NCI-H1105 (cell line): ENCODE data around the gene NLRP5.
"Not testable (repeated sequence)": the region's sequence is repeated elsewhere in the genome, so short reads cannot be mapped to it uniquely, and the experiment has no call there.

ENCODE experiments used
- DNase-seq: peaks from one replicate; lab custom pipeline; 2025; lab: John Stamatoyannopoulos, UW

The NLRP5 gene

DNA sequence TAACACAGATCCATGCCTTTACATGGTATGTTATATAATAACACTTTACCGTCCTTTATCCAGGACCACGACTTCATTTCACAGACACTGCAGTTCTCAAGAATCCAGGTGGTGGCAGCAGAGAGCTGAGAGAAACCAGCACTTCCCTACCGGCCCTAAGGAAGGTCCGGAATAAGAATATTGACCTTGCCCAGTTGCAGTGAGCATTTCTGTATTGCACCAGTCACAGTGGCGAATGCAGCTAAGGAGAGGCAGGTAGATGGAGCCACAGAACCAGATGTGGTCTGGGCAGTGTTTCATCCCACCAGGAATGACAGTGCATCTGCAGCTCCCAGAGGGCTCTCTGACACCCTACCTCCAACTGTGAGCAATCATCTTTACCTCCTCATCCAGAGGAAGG lies 89.9 kb downstream of the NLRP5 start:
- peak; percentile 33 for DNase-seq

DNA sequence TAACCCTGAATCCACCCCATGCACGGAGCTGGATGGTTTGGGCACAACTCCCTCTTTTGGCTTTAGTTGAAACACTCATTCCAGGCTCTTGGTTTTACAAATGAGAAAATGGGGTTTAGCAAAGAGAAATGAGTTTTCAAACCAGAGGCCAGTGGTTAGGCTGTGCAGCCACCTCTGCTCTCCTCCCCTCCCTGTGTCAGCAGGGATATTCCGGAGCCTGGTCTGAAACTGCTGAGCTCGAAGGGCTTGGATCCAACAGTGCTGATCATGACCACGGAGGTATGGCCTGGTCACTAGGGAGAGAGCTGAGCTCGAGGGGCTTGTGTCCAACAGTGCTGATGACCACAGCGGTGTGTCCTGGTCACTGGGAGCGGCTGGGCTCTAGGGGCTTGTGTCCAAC lies 93.0 kb downstream of the NLRP5 start:
- no peak for DNase-seq

DNA sequence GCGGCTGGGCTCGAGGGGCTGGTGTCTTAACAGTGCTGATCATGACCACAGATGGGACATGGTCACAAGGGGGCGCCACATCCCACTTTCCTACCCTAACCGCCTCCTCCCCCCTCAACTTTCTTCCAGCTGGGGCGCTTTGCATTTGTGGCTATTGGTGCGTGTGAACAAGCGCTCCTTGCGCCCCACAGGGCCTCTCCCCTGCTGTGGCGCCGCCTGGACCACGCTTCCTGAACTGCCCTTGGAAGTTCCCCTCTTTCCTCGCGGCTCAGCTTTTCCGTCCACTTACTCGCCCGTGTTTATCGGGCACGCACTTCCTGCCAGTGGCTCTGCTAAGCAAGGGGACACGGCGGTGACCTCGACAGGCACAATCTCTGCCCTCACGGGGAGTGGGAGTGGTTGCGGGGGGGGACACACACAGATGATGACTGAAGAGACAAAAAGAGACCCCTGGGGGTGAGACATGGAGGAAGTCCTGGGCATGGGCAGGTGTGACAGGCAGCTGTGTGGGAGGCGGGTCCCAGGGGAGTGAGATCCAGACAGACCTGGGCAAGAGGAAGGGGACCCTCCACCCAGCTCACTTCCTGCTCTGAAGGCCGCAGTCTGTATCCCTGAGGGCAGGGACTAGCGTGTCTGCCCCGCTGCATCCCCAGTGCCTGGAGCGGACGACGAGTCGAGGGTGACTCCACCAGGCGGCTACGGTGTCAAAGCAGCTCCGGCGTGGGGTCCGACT lies 94.3 kb downstream of the NLRP5 start:
- DNase-seq, result peak; percentile 65

DNA sequence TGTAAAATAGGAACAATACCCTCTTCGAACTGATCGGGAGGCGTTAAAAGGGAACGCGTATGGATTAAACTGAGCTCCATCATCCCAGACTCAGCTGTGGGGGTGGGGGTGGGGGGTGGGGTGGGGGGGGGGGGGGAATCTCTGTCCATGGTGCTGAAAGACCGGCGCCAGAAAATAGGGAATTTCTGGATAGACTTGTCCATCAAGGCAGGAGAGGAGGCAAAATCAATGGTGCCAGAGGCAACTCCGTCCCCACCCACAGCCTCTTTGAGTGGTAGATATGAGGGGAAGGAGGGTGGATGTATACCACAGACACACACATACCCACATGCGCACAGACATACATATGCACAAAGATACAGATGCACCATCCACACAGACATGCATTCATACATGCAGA lies 97.1 kb downstream of the NLRP5 start:
- DNase-seq, result no peak

DNA sequence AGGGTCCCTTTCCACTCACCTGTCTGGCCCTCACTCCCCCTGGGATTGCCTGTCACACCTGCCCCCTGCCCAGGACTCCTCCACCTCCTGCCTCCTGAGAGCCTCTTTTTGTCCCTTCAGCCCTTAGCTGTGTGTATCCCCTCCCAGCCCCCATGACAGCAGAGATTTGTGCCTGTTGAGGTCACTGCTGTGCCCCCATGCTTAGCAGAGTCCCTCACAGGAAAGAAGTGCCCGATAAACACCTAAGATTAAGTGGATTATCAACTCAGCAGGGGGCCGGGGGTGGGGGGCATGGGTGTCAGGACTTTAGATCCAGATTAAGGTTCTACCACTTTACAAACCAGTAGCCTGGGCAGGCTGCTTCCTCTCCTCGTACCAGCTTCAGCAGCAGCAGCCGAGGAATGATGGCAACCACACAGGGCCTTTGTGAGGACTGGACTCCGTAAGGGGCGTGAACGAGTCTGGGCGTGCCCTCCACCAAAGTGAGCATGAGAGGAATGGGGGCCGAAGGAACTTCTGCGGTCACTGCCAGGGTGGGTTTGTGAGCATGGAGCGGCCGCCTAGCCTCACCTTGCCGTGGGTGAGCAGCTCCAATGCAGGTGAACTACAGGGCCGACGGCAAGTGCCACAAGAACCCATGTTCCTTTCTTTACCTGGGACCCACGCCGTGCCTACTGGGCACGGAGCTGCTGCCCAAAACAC lies 98.4 kb downstream of the NLRP5 start:
- no peak for DNase-seq

DNA sequence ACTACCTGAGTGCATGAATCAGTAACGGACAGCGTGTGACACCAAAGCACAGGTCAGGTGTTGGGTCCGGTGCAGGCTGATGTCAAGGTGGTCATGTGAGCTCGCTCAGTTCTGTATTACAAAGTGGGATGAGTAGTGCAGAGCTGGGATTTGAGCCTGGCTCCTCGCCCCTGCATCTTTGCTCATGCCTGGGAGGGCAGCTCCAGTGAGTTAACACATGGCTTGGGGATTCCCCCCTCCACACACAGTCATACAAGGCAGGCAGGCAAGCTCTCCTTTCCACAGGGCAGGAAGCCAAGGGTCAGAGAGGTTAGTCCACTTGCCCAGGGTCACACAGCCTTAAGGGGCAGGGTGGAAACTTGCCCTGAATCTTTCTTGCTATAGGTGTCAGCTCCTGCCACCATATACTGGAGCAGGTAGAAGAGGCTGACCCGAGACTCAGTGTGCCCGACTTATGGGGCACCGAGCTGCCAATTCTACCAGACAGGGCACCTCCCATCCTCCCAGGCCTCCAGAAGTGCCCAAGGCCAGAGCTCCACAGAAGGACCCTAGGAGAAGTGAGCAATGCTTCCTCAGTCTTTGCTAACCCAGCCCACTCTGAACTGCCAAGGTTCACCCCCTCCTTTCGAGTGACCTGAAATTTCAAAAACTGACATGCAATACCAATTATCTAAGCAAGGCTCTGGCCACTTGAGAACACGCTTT lies 99.1 kb downstream of the NLRP5 start:
- DNase-seq, result no peak

DNA sequence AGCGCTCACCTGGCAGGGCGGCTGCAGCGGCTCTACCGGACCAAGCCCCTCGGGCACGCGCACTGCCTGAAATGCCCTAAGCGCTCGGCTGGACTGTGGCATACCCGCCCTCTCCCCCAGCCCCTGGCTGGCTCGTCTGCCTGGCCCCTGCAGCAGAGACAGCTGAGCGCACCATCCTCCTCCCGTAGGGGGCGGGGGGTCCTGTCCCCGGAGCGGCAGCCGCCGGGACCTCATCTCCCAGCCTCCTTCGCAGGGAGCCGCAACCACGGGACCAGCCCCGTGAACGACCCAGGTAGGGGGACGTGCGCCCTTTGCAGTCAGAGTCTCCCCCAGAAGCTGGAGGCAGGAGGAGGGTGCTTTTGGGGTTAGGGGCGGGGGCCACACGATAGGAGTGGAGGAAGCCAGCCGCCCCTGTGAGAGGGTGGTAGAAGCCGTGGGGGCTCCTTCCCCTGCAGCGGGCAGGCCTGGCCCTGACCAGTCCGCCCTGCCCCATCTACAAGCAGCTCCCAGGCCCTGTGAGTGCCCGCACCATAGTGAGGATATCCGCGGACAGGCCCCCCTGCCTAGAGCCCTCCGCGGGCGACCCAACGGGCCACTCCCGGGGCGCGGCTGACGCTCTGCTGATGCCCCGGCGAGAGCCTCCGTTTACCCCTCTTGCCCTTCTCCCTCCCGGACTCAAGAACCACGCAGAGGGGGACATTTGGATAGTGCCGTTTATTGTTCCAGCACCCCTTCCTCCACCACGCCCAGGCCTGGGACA lies 100.3 kb downstream of the NLRP5 start:
- DNase-seq, result no peak

DNA sequence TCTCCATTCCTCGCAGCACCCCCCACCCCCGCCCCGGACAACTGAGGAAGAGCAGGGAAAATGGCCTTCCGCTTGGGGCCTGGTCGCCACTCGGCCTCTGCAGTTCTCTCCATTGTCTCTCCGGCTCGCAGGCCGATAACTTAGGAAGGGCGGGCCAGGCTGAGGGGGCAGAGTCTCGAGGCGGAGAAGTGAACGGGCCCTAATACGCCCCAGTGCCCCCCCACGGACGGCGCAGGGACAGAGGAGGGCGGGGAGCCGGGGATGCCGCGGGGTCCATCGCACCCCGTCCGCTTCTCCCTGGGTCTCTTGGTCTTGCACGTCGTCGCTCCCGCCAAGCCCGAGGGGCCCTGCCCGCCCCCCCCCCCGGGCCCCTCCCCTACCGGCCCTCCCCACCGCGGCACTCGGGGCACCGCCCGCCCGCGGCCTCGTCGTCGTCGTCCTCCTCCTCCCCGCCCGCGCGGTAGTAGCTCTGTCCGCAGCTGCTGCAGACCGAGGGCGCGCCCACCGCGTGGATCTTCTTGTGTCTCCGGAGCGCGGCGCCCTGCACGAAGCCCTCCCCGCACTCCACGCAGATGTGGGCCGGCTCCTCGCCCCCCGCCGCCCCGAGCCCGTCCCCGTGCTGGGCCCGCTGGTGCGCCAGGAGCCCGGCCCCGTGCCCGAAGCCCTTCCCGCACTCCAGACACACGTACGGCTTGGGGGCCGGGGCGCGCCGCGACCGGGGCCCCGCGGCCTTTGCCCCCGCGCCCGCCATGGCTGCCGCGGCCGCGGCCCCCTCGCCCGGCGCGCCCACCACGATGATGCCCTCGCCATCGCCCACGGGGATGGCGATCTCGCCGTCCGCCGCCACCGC lies 101.3 kb downstream of the NLRP5 start:
- DNase-seq, result no peak

DNA sequence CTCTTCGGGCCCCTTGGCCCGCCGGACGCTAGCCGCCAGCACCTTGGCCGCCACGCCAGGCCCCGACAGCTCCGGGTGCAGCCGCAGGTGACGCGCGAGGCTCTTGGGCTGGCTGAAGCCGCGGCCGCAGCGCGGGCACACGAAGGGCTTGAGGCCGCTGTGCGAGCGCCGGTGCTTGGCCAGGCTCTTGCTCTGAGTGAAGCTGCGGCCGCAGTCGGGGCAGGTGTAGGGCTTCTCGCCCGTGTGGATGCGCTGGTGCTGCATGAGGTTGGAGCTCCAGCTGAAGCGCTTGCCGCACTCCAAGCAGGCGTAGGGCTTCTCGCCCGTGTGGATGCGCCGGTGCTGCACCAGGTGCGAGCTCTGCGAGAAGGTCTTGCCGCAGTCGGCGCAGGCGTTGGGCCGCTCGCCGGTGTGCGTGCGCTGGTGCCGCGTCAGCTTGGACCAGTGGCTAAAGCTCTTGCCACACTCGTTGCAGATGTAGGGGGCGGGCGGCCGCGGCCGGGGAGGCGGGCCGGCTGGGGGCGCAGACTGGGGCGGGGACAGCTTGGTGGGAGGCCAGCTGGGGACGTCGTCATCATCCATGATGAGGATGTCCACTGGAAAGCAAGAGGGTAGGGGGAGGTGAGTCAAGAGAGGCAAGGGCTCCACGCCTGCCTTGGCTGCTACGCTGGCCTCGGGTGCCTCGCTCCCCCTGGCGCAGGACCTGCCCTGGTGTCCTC lies 102.1 kb downstream of the NLRP5 start:
- DNase-seq, result no peak

DNA sequence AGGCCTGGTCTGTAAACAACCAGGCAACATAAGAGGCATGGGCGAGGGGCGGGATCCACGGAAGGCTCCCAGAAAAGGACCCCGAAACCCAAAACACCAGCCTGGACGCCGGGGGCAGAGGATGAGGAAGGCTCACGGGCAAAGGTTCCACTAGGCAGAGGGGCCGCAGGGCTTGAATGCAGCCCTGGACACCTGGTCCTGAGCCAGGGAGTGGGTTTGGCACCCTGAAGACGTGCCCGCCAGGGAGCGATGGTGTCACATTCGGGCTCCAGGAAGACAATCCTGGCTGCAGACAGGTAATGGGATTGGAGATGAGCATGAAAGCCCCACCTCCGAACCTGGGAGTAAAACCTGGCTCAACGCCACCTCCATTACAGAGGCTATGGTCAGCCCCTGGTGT lies 102.8 kb downstream of the NLRP5 start:
- DNase-seq, result no peak

DNA sequence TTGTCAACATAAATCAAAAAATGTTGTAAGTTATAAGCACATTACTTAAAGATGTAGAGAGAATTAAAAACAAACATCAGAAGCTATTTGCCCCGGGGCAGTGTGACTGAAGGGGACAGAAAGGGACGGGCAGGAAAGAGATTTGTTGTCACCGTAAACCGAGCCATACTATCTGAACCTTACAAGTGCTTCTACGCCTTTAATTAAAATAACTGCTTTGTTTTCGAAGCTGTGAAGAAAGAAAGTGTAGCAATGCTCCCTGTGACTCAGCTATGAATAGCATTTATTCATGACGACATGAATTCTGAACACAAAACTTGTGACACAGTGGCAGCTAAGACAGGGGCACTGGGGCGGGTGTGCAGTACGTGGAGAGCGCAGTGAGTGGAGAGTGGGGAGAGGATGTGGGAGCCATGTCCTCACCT lies 104.5 kb downstream of the NLRP5 start:
- DNase-seq, result no peak

DNA sequence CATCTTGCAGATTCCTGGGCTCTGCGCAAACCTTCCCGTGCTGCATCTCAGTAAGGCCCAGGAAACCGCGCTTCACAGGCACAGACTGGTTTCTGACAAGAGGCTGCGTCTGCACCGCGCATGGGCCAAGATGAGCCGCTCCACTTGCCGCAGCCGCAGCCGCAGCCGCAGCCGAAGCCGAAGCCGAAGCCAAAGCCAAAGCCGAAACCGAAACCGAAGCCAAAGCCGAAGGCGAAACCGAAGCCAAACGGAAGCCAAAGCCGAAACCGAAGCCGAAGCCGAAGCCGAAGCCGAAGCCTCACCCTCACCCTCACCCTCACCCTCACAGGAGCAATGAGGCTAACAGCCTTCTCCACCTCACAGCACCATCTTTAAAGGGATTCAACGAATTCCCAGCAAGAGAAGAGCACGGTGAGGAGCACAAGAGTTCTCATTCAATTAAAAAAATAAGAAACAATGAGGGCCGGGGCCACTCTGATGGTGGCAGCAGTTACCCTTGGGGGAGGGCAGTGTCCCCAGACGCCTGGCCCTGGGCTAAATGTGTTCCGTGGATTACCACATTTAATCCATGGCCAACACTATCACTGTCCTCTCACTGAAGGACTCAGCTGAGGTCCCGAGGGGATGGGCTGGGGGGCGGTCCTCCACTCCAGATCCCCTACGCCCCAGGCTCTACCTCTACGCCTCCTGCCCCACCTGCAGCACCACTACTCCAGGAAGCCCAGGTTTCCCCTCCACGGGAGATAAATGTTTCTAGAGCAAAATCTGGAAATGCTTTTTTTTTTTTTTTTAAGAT lies 105.4 kb downstream of the NLRP5 start:
- peak; percentile 75 for DNase-seq

DNA sequence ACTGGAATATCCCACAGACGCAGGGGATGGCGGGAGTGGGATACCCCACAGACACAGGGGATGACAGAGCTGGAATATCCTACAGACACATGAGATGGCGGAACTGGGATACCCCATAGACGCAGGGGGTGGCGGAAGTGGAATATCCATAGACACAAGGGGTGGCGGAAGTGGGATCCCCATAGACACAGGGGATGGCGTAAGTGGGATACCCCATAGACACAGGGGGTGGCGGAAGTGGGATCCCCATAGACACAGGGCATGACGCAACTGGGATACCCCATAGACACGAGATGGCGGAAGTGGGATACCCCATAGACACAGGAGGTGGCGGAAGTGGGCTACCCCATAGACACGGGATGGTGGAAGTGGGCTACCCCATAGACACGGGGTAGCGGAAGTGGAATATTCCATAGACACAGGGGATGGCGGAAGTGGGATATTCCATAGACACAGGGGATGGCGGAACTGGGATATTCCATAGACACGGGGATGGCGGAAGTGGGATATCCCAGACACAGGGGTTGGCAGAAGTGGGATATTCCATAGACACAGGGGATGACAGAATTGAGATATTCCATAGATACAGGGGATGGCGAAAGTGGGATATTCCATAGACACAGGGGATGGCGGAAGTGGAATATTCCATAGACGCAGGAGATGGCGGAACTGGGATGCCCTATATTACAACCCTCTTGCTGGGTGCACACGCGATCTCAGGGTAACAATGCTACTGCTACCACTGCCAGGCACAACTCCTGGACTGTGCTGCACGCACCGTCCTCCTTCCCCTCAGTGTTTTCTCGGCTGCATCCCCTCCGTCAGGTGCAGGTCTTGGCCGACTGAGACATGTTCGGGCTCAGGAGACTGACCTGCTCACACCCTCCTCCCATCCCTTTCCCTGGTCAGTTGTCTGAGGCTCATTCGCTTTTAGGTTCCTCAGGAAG lies 106.4 kb downstream of the NLRP5 start:
- no peak for DNase-seq

DNA sequence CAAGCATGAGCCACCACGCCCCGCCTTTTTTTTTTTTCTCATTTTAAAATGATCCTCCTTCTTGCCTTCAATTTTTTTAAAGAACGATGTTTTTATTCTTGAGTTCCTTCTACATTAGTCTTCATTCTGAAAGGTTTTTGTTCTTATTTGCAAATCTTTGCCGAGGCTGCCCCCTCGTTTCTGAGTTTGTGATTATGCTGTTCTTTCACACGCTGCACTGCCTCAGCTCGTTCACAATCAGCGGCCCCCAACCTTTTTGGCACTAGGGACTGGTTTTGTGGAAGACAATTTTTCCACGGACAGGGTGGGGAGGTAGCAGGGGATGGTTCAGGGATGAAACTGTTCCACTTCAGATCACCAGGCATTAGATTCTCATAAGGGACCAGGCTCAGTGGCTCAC lies 107.9 kb downstream of the NLRP5 start:
- DNase-seq, result no peak

DNA sequence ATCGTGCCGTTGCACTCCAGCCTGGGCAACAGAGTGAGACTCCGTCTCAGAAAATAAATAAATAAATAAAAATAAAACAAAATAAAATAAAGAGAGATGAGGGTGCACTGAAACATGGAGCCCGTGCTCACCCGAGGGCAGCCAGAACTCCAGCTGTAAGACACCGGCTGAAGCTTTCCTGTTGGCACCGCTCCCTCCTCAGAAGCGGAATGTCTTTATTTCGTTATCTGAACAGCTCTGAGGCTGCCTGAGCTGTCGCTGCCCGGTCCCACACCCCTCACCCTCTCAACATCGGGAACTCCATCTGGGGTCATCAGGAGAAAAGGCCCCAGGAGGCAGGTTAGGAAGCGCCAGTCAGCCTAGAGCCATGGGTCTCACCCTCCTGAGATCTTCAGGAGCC lies 110.1 kb downstream of the NLRP5 start:
- no peak for DNase-seq

DNA sequence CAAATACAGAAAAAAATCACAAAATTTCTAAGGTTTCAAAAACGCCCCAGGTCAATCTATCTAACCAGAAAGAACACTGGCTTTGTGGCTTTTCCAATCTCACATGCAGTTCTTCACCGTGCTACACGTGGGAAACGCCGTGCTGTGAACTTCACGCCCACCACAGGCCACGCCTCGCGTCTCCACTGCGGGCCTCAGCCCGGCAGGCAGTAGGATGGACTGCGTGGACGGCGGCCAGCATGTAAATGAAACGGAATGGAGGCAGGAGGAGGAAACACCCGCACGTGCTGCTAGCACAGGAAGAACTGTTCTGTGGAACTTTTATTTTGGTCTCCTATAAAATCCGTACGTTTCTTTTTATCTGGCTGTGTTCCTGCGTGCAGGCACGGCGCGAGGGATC lies 110.7 kb downstream of the NLRP5 start:
- DNase-seq, result no peak

DNA sequence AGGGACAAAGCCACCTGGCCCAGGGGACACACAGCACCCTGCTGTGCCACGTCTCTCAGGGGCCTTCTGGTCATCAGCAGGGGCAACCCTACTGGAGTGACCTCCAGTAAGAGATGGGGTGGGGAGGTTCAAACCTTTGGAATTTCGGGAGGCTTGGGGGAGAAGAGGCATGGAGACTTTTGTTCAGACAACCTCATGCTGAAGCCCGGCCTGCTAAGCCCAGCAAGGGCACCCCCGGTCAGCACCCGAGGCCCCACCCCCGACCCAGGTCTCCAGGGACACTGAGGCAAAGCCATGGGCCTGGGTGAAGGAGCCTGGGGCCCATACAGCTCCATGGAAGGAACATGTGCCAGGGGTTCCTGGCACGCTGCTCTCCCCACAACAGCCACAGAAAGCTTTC lies 111.2 kb downstream of the NLRP5 start:
- DNase-seq, result no peak

DNA sequence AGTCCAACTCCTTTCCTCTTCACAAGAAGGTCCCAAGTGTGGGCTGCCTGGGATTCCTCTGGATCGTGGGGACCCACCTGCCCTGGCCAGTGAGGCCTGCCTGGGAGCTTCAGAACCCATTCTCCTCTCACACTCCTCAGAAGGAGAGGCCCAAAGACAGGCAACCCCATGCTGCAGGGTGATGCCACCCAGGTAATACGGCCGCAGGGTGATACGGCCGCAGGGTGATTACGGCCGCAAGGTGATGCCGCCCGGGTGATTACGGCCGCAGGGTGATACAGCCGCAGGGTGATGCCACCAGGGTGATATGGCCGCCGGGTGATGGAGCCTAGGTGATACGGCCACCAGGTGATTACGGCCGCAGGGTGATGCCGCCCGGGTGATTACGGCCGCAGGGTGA lies 111.7 kb downstream of the NLRP5 start:
- DNase-seq, result not testable (repeated sequence)
